ENCODE results near the gene THSD8. TPM values are rescaled to one million over a fixed set of nuclear protein-coding genes. Genes with fewer than 3 reads are reported as not detected.
A peak's percentile ranks its signal among the peaks of the same experiment; 100 is the strongest.

The THSD8 gene
- total and polyA plus RNA-seq, 3 donors from 2014 or later, result 3.0 to 27.9 (median 14.0) TPM

- no peak overlapping the region for H3K27ac ChIP-seq
- no peaks in the 10 kb centered on the region for H3K9me3 ChIP-seq
- TF ChIP-seq POLR2A (IDR thresholded peaks at IDR 0.05), result no peak
- intact Hi-C loops (cut with DNase I; ENCODE audit: low total_unique reads), result no loop called here
- 5 to 6% methylated on average over 20 to 38 of the region's 46 CpGs for WGBS, 2 donors
- peak overlapping the region; percentile 17 to 34 for H3K4me3 ChIP-seq
- H3K27me3 ChIP-seq, result no peaks in the 10 kb centered on the region
- DNase-seq, result no peak
- no peaks in the 10 kb centered on the region for H3K36me3 ChIP-seq (ENCODE audit: low read depth, missing control alignments)
- no peaks in the 10 kb centered on the region for H3K4me1 ChIP-seq
Measured at GRCh38 chr19:12825254-12826131, 23.6 kb downstream of the THSD8 start.

GRCh38 chr19:12828494-12828893 is 26.6 kb downstream of the THSD8 start:
- no peaks in the 10 kb centered on the region for H3K4me1 ChIP-seq
- TF ChIP-seq POLR2A (IDR thresholded peaks at IDR 0.05), result no peak
- no peak for TF ChIP-seq CTCF (IDR thresholded peaks at IDR 0.05)
- no peaks in the 10 kb centered on the region for H3K36me3 ChIP-seq (ENCODE audit: low read depth, missing control alignments)
- H3K9me3 ChIP-seq, result no peaks in the 10 kb centered on the region
- H3K27ac ChIP-seq, result no peak overlapping the region
- no peak overlapping the region for H3K4me3 ChIP-seq
- no peaks in the 10 kb centered on the region for H3K27me3 ChIP-seq
- 10 to 32% methylated on average over 21 to 23 of the region's 23 CpGs for WGBS, 2 donors
- no peak for DNase-seq
- intact Hi-C loops (cut with DNase I; ENCODE audit: low total_unique reads), result no loop called here

GRCh38 chr19:12833418-12833737 is 31.5 kb downstream of the THSD8 start:
- Histone ChIP-seq H3K27me3 (peaks cover 6% of the 10 kb centered on the region), H3K4me3 (peak overlapping the region in 1 of 2 donors; percentile 29), H3K27ac (no peak overlapping the region), H3K4me1 (peaks cover 5% of the 10 kb centered on the region), H3K36me3 (ENCODE audit: low read depth, missing control alignments) (no peaks in the 10 kb centered on the region), H3K9me3 (no peaks in the 10 kb centered on the region)
- intact Hi-C loops (cut with DNase I; ENCODE audit: low total_unique reads), result no loop called here
- DNase-seq, result no peak
- WGBS, 2 donors, result 0% methylated on average over 3 to 5 of the region's 5 CpGs
- no peak for TF ChIP-seq POLR2A (IDR thresholded peaks at IDR 0.05)

GRCh38 chr19:12833738-12834565 is 32.1 kb downstream of the THSD8 start:
- H3K9me3 ChIP-seq, result no peaks in the 10 kb centered on the region
- DNase-seq, result no peak
- TF ChIP-seq POLR2A (IDR thresholded peaks at IDR 0.05) (no peak), CTCF (IDR thresholded peaks at IDR 0.05) (no peak)
- H3K4me3 ChIP-seq, result peak overlapping the region; percentile 29 to 36
- intact Hi-C loops (cut with DNase I; ENCODE audit: low total_unique reads), result no loop called here
- 1% methylated on average over 23 to 29 of the region's 87 CpGs for WGBS, 2 donors
- no peaks in the 10 kb centered on the region for H3K36me3 ChIP-seq (ENCODE audit: low read depth, missing control alignments)
- H3K4me1 ChIP-seq, result peaks cover 5% of the 10 kb centered on the region
- H3K27ac ChIP-seq, result no peak overlapping the region
- H3K27me3 ChIP-seq, result peaks cover 6% of the 10 kb centered on the region

- TF ChIP-seq CTCF (IDR thresholded peaks at IDR 0.05) (no peak), POLR2A (IDR thresholded peaks at IDR 0.05) (no peak)
- peak within 1 kb of the TSS; percentile 29 to 36 for H3K4me3 ChIP-seq
- DNase-seq, result no peak
- peaks cover 5% of the 10 kb centered on the region for H3K4me1 ChIP-seq
- no peaks in the 10 kb centered on the region for H3K36me3 ChIP-seq (ENCODE audit: low read depth, missing control alignments)
- WGBS, 2 donors, result 2 to 7% methylated on average over 20 of the region's 20 CpGs
- intact Hi-C loops (cut with DNase I; ENCODE audit: low total_unique reads), result no loop called here
- peaks cover 6% of the 10 kb centered on the region for H3K27me3 ChIP-seq
- H3K9me3 ChIP-seq, result no peaks in the 10 kb centered on the region
- H3K27ac ChIP-seq, result no peak within 1 kb of the TSS
Measured at GRCh38 chr19:12834566-12834943, 32.7 kb downstream of the THSD8 start, which contains the start of gene RTBDN. Gene RTBDN (minus strand): TSS chr19:12834579. CDS start chr19:12829979, 4,600 bp downstream.

Data from testis (tissue), 3 donors.